RWPE1 (cell line): ENCODE data around the gene FSIP1.

Experiments
- CTCF ChIA-PET: fragments of 350-600 bp; sonication (Branson Sonifier 250); formaldehyde crosslinking; extraction: SDS; loops from one replicate; lab custom pipeline; 2021; lab: Yijun Ruan, JAX
- POLR2A ChIA-PET: fragments of 400-600 bp; formaldehyde crosslinking; extraction: SDS; loops from one replicate; lab custom pipeline; 2020; ENCODE audit warnings: antibody characterized with exemption; ENCODE audit not compliant: low non-redundant PET; lab: Yijun Ruan, JAX
- DNase-seq: peaks from one replicate; pipeline ENCODE4 v3.0.0; 2012; ENCODE audit warnings: low spot score
- H3K27ac ChIP-seq: fragments of 450-650 bp; 2 replicates; pipeline ENCODE4 v1.5.1; 2017
- TF ChIP-seq, protein P1 (sequence below): fragments of 450-650 bp; conservative IDR thresholded peaks from 2 replicates; pipeline ENCODE4 v1.5.1; 2017; ENCODE audit warnings: low read depth, mild to moderate bottlenecking

The FSIP1 gene

DNA sequence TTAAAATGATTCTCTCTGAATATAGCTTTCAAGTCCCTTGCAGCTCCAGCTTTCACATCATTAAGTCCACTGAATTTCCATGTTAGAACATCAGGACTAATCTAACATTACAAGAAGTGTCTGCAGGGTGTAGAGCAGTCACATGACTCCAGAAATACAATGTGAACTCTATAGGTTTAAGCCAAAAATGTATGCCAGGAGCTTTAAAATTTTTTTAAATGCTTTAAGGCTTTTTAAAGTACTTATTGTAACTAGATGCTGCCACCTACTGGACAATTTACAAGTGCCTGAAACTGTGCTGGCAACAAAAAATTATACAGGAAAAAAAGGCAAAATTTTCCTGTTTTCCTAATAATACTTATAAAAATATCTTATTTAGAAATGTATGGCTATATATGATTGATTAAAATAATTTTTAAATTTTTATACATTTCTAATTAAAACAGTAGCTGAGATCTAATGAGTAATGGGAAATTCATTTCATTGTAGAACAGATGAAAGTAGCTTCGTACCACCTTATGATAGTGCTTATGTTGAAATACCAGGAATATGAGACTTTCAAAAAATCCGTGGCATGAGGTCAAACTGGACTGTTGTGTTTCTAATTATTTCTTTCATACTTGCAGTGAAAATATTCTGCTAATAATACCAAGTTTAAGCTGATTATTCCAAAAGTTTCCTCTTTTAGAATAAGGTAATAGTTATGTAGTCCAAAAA lies 25.7 kb downstream of the FSIP1 start:
- peak; percentile 42 for DNase-seq
- H3K27ac ChIP-seq, result no peak overlapping the region
- ChIA-PET CTCF (interaction anchor here (0.6 to 2.4 kb wide), 46 partner anchors 8 to 1570 kb away, joined by 3 to 43 read pairs (median 4); partner anchors contain the start of genes EIF2AK4 and THBS1), POLR2A (no interaction called here)
- TF ChIP-seq, protein P1, sequence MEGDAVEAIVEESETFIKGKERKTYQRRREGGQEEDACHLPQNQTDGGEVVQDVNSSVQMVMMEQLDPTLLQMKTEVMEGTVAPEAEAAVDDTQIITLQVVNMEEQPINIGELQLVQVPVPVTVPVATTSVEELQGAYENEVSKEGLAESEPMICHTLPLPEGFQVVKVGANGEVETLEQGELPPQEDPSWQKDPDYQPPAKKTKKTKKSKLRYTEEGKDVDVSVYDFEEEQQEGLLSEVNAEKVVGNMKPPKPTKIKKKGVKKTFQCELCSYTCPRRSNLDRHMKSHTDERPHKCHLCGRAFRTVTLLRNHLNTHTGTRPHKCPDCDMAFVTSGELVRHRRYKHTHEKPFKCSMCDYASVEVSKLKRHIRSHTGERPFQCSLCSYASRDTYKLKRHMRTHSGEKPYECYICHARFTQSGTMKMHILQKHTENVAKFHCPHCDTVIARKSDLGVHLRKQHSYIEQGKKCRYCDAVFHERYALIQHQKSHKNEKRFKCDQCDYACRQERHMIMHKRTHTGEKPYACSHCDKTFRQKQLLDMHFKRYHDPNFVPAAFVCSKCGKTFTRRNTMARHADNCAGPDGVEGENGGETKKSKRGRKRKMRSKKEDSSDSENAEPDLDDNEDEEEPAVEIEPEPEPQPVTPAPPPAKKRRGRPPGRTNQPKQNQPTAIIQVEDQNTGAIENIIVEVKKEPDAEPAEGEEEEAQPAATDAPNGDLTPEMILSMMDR, result peak; percentile 86

- H3K27ac ChIP-seq, result no peak overlapping the region
- DNase-seq, result no peak
- POLR2A ChIA-PET, result no interaction called here
- TF ChIP-seq, protein P1, result no peak
- CTCF ChIA-PET, result no interaction called here
Measured at GRCh38 chr15:39752991-39753390, 29.6 kb downstream of the FSIP1 start.

- no peak for DNase-seq
- CTCF ChIA-PET, result no interaction called here
- POLR2A ChIA-PET, result no interaction called here
- TF ChIP-seq, protein P1, result no peak
- H3K27ac ChIP-seq, result no peak overlapping the region
Measured at GRCh38 chr15:39752246-39752645, 30.4 kb downstream of the FSIP1 start.

DNA sequence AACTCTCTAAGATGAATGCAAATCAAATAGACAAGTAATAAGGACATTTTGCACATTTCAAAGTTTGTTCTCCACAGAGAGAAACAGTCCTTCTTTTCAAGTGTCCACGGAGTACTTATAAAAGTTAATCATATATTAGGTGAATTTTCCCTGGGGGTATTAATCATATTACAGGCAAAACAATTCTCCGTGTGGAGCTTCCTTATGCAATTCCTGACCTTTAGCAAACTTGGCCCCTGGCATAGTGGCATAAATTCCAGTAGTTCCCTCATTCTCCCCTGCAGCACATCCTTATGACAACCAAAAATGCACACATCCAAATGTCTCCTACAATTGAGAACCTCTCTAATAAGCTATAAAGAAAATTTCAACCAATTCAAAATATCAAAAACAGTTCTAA lies 34.4 kb downstream of the FSIP1 start:
- ChIA-PET POLR2A (no interaction called here), CTCF (interaction anchor here (0.7 kb wide), 1 partner anchor 46 kb away, joined by 4 read pairs; no protein-coding TSS in a partner anchor)
- TF ChIP-seq, protein P1, result no peak
- H3K27ac ChIP-seq, result no peak overlapping the region
- no peak for DNase-seq

- peak; percentile 8 for DNase-seq
- CTCF ChIA-PET, result interaction anchor here (0.6 kb wide), 2 partner anchors 178 to 913 kb away, joined by 3 to 4 read pairs; no protein-coding TSS in a partner anchor
- POLR2A ChIA-PET, result no interaction called here
- H3K27ac ChIP-seq, result no peak overlapping the region
- TF ChIP-seq, protein P1, result no peak
Measured at GRCh38 chr15:39747326-39747725, 35.3 kb downstream of the FSIP1 start.

GRCh38 chr15:39746714-39747276 lies 35.8 kb downstream of the FSIP1 start:
- ChIA-PET POLR2A (no interaction called here), CTCF (interaction anchor here (0.6 kb wide), 1 partner anchor 912 kb away, joined by 4 read pairs; no protein-coding TSS in a partner anchor)
- TF ChIP-seq, protein P1, result no peak

More at GRCh38 chr15:39746714-39747276, 35.8 kb downstream of the FSIP1 start:
- H3K27ac ChIP-seq, result no peak overlapping the region
- DNase-seq, result no peak
